Measurements from ENCODE around the gene UBR4.

UBR4 gene

DNA sequence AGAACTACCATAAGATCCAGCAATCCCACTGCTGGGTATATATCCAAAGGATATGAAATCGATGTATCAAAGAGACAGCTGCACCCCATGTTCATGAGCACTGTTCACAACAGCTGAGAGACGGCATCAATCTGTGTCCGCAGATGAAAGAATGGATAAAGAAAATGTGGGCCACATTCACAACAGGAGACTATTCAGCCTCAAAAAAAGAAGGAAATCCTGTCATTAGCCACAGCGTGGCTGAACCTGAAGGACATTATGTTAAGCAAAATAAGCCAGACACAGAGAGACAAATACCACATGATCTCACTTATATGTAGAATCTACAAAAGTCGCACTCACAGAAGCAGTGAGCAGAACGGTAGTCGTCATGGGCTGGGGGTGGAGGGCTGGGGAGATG is 154.4 kb downstream of the UBR4 start:
- DNase-seq (ENCODE audit: low read depth) = no peak

DNA sequence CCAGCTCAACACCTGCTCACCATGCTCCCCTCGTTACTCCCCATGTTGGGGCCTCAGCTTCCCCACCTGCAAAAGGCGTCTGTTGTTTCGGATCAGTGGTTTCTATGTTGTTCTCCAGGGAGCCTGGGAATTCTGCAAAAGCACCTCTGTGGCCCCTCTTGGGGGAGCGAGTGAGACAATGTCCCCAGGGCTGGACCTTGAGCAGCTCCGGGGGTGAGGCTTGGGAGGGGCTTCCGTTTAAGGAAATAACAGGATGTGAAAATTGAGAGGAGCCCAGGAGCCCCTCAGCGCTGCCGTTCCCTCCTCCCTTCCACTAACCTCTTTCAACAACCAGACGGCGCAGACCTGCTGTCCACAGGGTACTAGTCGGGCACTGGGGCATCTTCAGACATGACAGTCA is 155.1 kb downstream of the UBR4 start:
- DNase-seq (ENCODE audit: low read depth) = no peak

DNA sequence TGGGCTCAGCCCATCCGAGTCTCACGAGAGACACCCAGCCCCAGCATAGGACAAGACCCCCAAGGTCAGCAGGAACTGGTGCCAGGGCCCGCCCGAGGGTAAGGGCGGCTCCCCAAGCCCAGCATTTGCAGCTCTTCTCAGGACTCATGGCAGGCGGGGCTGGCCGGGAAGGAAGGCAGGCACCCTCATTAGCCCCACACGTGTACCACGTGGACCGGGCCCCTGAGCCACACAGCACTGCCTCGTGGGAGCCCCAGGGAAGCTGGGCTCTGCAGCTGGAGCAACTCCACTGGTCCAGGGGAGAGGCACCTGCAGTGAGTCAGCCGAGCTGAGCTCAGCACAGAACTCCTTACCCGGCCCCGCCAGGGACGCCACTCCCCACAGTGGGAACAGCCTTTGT is 155.8 kb downstream of the UBR4 start:
- no peak for DNase-seq (ENCODE audit: low read depth)

DNA sequence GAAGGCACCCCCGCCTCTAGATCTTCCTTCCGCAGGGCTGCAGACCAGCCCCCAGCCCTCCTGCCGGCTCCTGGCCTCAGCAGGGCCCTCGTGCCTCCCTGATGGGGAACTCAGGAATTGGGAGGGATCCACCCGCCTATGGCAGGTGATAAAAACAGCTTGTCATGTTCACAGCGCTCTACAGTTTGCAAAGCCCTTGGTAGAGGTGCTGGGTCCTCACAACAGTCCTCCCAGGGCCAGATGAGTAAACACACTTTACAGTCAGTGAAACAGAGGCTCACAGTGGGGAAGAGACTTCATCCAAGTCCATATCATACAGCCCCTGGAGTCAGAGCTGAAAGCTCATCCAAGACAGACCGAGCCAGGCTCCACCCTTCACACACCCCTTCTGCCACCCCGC is 156.6 kb downstream of the UBR4 start:
- DNase-seq (ENCODE audit: low read depth) = no peak

DNA sequence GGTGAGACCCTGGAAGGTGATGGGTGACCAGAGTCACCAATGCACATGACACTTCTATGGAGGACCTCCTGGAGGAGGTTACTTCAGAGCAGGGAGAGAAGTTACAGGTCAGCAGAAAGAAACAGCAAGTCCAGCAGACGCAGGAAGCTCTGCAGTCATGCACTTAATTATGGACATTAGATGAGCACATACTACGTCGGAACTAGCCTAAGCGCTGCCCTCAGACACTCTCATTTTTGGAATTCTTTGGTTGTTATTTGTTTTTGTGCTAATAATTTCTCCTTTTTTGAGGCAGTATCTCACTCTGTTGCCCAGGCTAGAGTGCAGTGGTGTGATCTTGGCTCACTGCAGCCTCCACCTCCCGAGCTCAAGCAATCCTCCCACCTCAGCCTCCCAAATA is 160.3 kb downstream of the UBR4 start:
- no peak for DNase-seq (ENCODE audit: low read depth)

DNA sequence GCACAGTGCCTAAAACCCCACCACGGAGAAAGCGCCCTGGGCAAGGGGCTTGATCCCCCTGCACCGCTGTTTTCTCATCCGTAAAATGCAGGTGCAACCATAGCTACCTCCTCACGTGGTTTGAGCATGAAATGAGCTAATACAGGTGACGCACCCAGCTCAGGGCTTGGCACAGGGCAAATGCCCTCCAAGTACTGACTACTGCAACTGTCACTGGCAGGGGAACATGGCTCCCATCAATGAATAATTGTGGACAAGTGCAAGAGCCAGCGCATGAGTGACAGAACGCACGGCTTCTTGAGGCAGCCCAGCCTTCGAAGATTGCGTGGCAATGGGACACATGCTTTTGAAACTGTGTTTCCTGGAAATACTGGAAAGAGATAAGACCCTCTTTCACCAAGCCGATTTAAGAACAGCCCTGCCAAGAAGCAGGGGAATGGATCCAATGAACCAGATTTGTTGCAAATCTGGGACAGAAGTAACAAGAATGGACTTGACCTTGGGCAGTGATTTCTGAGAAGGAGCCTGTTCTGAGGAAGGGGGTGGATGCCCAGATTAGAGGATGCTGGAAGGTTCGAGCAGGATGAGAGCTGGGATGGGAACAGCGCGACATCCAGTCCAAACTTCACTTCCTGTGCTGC is 160.8 kb downstream of the UBR4 start:
- no peak for DNase-seq (ENCODE audit: low read depth)

DNA sequence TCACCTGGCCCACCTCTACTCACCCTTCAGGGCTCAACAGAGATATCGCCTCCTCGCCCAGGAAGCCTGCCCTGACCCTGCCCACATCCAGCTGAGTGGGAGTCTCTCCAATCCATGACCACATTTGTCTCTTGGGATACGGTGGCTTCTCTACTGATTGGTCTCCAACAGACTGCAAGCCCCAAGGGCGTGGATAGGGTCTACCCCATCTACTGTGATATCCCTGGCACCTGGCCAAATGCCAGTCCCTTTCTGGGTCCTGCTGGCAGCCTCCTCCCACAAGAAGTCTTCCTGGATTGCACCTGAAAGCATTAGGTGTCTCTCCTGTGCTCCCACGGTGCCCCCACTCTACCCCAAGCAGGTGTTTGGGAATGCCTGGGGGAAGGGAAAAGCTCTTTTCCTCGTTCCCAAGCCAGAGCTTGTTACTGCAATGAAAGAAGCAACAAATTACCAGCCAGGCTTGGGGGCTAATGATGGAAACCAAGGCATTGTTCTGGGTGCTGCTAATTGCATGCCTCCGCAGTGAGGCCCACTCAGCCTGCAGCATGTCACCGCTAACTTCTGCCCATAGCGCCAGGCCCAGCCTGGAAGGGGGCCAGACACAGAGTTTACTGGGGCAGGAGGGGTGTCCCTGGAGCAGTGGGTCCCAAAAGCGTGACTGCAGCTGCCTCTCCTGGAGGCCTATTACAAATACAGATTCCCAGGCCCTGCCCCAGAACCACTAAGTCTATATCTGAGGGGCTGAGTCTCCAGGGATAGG is 162.9 kb downstream of the UBR4 start:
- no peak for DNase-seq (ENCODE audit: low read depth)

DNA sequence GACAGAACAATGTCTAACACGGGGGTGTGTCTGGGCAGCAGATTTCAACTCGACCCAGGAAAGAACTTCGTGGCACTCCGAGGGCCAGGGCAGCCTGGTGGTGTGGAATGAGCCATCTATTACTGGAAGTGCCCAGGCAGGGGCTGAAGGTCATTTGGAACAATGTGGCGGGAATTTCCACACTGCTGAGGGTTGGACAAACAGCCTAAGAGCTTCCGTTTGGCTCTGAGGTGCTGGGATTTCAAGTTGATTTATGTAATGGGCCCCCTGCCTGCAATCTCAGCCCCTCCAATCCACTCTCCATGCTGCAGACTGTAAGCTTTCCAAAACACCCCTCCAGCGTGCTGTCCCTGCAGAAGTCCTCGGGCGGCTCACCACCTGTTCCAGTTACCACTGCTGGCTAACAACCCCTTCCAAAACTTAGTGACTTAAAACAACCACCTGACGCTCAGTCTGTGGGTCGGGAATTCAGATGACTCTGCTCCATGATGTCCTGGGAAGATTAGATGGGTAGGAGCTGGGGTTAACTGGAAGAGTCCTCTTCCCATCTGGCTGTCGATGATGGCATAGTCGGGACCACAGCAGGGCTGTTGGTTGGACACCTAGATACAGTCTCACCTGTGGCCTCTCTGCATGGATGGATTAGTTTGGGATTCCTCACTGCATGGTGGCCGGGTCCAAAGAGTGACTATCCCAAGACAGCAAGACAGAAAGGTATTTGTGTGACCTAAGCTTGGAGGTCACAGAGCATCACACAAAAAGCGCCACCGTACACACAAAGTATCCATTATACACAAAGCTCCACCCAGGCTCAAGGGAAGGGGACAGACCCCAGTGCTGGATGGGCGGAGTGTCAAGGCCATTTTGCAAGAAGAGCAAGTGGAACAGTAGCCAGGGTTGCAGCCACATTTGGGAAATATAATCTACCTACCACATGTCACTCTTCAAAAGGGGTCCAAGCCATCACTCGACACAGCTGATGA is 163.9 kb downstream of the UBR4 start:
- DNase-seq (ENCODE audit: low read depth) = no peak

DNA sequence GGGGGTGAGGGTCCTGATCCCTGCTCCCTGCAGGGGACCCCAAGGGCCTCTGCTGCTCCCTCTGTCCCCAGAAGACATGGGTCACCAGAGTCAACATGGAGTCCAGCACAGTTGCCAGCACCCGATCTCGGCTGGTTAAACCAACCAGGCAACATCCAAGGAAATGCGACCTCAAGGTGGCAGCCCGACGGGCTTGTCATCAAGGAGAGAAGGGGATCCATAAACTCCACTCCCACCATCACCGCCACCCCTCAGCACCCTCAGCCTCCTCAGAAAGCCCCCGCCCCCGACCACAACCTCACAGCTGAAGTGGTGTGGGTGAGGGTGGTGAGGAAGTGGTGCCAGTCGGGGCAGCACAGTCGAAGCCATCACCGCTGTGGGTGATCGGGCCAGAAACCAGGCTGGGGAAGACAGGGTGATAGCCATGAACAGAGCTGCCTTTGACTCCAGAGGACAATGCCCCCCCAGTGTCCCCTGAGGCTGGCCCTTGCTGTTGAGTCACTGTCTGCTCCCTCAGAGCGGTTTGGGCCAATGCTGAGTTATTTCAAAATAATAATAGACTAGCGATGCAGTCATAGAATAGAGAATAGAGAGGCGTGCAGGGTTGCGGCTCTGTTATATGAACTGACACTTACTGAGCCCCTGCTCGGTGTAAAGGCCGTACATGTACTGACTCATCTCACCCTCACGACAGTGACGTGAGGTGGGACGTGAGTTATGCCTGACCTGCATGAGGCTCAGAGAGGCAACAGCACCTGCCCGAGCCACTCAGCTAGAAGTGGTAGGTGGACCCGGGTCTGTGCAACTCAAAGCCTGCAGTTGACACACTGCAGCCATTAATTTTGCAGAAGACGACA is 164.9 kb downstream of the UBR4 start:
- DNase-seq (ENCODE audit: low read depth) = no peak

DNA sequence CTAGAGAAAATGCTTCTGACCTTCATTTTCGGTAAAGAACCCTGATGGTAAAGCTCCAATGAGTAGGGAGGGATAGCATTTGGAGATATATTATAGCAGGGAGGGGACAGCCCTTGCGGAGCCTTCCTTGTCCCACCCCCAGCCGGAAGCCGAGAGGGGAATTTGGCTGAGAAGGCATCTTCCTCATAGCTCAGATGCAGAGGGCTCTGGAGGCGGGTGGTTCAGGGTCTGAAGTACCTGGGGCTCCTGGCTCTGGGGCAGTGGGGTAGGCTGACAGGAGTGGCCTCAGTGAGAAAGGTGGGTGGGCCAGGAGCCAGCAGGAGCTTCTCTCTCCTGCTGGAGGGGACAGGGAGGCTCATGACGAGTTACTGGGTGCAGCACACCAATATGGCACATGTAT is 165.6 kb downstream of the UBR4 start:
- no peak for DNase-seq (ENCODE audit: low read depth)

DNA sequence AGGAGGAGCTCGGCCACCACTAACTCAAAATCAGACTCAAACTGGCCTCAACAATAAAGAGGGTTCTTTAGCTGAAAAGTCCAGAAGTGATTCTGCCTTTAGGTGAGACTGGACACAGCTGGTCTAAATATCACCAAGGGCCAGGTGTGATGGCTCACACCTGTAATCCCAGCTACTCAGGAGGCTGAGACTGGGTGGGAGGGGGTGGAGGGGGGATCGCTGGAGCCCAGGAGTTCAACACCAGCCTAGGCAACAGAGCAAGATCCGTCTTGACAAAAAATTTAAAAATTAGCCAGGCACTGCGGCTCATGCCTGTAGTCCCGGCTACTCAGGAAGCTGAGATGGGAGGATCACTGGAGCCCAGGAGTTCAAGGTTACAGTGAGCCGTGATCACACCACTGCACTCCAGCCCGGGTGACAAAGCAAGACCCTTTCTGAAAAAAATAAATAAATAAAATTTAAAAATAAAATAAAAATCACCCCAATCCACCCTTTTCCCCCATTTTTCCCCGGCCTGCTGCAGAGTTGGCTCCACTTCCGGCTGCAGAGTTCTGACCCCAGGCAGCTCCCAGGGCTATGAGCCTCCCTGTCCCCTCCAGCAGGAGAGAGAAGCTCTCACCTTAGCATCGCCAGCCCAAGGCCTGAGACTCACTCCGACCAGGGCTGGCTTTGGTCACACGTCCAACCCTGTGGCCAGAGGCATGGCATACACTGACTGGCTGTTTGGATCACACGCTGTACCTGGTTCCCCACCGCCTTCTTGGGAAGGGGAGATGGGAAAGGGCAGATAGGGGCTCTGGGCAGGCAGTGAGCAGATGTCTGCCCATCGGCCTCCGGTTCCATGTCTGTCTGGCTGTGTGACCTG is 166.3 kb downstream of the UBR4 start:
- DNase-seq (ENCODE audit: low read depth) = no peak

DNA sequence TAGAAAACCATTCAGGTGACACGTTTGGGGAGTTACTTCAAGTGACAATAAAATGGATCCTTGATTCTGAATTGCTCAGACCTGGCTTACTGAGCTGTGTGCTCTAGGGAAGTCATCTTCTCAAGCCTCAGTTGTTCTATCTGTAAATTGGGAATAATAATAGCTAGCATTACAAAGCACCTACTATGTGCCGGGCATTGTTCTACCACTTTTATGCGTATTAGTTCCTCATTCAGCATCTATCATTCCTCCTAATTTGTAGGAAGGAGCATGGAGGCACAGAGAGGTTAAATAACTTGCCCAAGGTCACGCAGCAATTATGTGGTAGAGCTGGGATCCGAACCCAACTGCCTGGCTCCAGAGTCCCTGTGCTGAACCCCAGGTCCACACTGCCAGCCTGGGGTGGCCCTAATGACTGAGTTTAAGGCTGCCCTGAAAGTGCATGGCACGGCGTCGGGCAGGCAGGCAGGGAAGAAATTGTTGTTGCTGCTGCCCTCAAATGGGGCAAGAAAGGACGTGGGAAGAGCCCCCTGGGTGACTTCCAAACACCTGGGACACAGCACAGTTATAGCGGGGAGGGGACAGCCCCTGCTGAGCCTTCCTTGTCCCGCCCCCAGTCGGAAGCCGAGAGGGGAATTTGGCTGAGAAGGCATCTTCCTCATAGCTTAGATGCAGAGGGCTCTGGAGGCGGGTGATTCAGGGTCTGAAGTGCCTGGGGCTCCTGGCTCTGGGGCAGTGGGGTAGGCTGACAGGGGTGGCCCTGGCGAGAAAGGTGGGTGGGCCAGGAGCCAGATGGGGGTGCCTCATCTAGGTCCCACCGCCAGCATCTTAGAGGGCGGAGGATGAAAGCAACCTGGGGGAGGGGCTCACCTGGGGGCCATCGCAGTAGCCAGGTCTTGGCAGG is 167.1 kb downstream of the UBR4 start:
- no peak for DNase-seq (ENCODE audit: low read depth)

DNA sequence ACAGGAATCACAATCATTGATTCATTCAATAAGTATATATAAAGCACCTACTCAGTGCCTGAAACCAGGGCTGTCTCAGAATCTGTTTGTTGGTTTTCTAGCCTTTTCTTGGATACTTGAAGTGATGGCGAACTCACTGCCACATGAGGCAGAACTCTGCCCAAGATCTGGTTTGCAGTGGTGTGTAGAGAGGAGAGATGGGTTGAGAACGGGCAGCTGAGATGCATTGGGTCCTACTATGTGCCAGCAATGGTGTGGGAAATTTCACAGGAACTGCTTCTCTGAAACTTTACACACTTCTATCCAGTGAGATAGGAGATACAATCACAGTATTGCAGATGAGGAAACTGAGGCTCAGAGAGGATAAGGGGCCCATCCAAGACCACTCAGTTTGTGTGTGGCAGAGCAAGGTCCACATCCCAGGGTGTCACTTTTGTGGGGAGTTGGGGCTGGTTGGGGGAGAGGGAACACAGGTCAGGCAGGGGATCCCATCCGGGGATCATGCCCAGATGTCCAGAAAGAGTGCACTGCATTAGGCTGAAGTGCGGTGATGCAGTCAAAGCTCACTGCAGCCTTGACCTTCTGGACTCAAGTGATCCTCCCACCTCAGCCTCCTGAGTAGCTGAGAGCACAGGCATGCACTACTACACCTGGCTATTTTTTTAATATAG is 169.9 kb downstream of the UBR4 start:
- DNase-seq (ENCODE audit: low read depth) = no peak

DNA sequence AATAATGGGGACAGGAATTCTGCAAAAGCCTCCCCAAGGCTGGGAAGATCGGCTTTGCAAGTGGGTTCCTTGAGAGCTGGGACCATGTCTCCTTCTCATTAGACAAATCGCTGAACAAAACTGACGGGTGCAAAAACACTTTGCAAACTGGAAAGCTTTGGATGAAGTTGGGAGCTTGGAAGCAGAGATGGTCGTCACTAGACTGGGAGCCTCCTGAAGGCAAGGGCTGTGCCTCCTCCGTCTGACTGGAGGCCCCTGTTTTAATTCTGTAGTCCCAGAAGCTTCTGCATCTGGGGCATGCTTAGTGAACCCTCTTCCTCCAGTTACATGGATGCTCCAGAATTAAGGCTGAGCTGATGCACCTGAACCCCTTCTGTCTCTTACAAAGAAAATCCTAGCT is 171.3 kb downstream of the UBR4 start:
- DNase-seq (ENCODE audit: low read depth) = no peak

DNA sequence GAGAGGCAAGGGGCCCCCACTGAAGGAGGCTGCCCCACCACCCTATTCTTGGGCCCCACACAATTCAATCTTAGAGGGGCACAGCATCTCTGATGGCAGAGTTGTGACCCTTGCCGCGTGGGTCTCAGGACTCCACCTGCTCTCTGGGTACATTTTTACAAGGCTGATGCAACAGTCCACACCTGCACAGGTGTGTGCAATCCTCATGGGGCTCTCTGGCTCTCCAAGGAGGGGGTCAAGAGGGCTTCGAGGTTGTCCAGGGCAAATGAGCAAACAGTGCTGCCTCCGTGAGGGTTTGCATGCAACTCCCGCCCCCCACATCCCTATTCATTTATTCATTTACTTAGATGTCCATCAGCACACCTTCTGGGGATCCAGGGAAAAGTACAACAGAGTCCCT is 172.0 kb downstream of the UBR4 start:
- DNase-seq (ENCODE audit: low read depth) = no peak

DNA sequence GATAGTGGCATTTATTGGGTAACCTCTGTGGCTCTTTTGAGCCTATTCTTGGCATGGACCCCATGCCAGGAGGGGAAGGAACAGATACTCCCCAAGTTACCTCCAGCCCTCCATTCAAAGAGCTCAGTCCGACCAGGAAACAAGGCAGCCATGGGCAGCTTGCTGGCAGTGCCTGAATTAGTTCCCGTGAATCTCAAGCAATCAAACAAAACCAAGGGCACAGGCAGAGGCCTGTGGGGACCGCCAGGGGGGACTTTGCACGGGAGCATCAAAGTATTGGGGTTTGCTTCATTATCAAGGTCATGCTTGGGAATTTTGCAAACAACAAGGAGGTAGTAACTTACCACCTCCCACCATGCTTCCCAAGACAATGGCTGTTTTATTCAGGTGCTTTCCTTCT is 172.4 kb downstream of the UBR4 start:
- DNase-seq (ENCODE audit: low read depth) = no peak

DNA sequence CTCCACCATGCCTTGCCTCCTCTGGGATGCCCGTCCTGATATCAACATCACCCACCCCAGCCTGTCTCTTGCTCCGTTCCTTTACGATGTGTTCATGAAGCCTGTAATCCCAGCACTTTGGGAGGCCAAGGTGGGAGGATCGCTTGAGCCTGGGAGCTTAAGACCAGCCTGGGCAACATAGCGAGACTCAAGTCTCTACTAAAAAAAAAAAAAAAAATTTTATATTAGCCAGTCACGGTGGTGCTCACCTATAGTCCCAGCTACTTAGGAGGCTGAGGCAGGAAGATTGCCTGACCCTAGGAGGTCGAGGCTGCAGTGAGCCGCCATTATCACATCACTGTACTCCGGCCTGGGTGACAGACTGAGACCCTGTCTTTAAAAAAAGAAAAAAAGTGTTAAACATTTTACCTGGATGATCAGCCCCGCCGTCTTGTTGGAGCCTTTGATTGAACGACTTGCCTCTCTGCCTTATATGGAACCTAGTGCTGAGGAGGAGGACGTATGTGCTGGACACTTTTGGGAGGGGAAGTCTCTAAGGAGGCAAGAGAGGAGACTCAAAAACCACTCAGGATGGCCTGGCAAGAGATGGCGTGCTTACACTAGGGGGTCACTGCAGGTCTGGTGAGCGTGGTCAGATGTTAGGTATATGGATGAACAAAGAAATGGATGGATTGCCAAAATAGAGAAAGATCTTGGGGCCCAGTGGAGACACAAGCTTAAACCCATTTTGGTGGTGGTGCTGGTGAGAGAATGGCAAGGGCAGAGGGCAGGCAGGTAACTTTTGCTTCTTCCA is 173.1 kb downstream of the UBR4 start:
- DNase-seq (ENCODE audit: low read depth) = no peak
